Inflammatory macrophage (primary cell): ENCODE results near the gene ARHGAP11B.
"Not testable (repeated sequence)": the region's sequence is repeated elsewhere in the genome, so short reads cannot be mapped to it uniquely, and the experiment has no call there.

ENCODE experiments used
- DNase-seq, 2 donors: peaks; one replicate each; pipeline ENCODE4 v3.0.0-alpha.2; 2020 to 2022
- total RNA-seq, 18 experiments: gene quantifications; one replicate each; lab custom pipeline; 2026; ENCODE audit warnings: mixed read lengths in 6 of 18, inconsistent platforms in 2 of 18; lab: John Stamatoyannopoulos, UW

The ARHGAP11B gene
- total RNA-seq: 0.59 to 3.3 (median 1.5) reads per million in 18 experiments

DNA sequence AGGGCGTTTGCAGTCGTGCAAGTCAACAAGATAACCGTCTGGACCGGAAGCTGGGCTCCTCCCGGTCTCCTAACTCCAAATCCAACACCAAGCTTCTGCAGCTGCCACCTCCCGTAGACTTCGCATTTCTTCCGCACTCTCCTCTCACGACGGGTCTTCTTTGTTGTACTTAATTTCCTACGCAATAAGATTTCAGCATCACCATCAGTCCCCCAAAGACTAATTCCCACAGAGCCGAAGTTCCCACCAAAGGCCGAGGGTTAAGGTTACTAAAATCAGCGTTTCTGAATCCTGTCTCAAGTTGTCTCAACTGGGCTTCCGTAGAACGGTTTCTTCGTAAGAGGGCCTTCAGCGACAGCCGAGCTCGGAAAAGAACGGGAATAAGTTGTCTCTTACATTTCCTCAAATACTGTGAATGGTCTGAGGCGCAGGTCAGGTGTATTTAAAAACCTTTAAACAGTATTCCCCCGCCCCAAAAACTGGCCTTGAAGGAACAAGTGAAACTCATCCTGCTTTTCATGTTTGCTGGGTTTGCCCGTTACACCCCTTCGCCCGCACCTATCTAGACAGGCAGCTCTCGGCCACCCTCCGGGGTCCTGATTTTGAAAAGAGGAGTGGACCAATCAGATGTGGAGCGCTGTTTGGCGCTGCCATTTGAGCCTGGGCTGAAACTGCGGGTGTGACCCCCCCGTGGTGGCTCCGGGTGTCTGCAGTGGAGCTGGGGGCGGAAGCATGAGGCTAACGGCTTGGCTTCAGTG is at the start of gene ARHGAP11B:
Gene ARHGAP11B, plus strand, starts transcription at position 693 of the 758 bp plus-strand sequence.
- DNase-seq: peak; percentile 96 to 97

DNA sequence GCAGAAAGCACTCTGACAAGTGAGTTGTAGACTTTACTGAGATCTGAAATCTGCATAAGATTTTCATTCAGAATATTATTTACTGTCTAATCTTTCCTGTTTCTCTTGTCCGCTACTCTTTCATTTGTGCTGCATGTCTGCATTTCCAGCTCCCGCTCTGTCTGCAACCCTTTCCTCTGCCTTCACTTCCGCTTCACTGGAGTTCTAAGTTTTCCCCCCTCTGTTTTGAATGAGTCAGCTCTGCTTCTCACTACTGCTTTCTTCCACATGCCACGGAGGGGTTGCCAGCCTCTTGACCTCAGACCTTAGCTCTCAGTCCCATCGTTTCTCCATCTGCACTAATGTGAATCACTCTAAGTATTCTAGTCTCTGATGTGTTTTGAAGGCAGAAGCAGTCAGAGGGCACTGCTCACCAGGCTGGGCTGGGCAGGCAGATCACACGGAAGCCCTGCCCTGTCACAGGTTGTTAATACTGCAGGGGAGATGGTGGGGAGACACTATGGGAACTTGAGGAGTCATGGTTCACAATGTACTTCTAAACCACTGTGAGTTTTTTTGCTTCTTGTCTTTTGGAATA is 46.4 kb upstream of the ARHGAP11B start:
- not testable (repeated sequence) for DNase-seq

DNA sequence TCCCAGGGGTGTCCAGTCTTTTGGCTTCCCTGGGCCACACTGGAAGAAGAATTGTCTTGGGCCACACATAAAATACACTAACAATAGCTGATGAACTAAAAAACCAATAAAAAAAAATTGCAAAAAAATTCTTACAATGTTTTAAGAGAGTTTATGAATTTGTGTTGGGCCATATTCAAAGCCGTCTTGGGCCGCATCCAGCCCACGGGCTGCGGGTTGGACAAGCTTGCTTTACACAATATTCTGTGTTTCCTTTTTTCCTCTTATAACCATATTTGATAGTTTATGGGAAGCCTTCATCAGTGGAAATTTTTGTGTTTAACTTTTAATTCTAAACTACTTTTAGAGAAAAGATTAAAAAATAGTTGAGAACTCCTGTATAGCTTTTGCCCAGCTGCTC is 45.2 kb upstream of the ARHGAP11B start:
- DNase-seq: not testable (repeated sequence)

DNA sequence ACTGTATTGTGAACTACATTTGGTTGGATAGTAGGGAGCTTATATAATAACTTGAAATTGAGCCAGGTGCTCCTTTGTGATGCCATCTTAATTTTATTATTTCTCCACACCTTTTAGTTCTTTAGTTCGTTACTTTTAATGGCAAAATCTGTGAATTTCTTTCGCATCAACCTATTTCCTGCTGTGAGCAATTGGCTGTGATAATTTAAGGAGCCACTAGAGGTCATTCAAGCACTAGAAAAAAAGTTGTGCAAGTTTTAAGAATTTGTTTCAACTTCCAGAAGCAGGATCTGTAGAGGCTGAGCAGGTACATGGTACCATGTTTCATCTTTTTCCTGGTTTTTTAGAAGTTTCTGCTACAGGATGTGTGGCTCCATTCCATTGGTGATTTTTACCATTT is 27.0 kb upstream of the ARHGAP11B start:
- not testable (repeated sequence) for DNase-seq

DNA sequence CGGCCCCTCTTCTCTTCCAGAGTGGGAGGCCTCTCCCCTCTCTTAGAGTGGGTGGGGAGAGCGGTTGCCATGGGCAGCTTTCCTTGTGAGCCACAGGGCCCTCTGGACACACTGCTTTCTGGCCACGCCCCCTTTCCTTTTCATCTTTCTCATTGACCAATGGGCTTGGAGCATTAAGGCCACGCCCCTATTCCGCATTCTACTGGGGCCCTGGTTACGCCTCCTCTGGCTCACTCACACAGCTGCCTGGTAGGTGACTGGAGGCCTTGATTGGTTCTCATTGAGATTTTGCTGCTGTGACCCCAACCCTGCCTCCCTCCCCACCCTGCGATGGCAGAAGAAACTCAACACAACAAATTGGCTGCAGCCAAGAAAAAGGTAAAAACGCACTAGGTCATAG is 22.1 kb upstream of the ARHGAP11B start, which contains the start of gene GOLGA8H:
Gene GOLGA8H, plus strand, starts transcription at position 233 of the 400 bp plus-strand sequence. Its CDS starts 98 bp downstream, at position 331.
- DNase-seq: not testable (repeated sequence)

DNA sequence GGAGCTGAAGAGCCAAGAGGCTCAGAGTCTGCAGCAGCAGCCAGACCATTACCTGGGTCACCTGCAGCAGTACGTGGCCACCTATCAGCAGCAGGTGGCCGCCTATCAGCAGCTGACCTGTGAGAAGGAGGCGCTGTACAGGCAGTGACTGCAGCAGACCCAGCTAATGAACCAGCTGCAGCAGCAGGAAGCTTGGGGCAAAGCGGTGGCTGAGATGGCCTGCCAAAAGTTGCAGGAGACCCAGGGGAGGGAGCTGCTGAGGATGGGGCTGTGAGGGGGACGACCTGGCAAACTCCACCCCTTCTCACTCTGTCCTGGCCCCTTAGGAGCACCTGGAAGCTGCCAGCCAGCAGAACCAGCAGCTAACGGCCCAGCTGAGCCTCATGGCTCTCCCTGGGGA is 13.7 kb upstream of the ARHGAP11B start:
- DNase-seq: not testable (repeated sequence)

DNA sequence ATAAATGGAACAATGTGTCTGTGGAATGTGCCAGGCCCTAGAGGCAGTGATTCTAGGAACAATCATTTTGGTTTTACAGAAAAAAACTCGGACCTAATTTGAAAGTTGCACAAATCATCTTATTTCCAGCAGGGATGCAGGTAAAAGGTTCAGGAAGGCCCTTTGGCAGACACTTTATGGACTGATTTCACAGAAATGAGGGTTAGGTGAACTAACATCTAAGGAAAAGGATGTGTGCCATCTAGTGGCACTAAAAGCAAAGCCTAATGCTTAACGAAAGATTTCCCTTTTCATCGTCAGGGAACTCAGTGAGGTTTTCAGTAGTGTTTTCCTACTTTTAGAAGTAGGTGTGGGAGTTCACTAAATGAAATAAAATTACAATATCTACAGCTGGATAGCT is 4.6 kb upstream of the ARHGAP11B start:
- peak in 1 of 2 donors; percentile 4 for DNase-seq

DNA sequence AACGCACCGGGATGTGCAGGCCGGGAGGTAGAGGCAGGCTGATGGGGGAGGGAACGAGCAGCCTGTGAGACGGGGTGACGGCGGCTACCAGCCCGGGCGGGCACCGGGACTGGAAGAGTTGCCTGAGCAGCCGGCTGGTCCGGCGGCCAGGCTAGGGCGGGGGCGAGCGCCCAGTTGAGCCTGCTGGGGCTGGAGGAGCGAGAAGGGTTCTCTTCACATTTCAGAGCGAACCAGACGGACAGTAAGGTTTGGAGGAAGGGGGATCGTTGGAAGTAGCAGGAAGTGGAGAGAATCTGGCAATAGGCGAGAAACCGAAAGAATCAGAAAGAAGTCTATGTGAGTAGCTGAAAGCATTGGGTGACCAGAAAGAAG is 252 bp downstream of the ARHGAP11B start:
- peak; percentile 3 to 4 for DNase-seq

DNA sequence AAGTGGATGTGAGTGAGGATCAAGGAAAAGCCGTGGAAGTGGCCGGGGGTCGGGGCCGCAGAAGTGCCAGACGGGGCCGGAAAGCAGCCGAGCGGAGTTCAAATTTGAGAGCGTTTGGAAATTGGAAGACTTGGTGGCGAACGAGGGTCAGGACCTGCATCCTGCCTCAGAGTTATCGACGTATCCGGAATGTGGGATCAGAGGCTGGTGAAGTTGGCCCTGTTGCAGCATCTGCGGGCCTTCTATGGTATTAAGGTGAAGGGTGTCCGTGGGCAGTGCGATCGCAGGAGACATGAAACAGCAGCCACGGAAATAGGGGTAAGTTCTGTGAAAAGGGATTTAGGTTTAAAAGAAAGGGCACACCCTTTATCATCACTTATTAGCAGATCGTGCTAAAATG is 704 bp downstream of the ARHGAP11B start:
- DNase-seq: not testable (repeated sequence)

DNA sequence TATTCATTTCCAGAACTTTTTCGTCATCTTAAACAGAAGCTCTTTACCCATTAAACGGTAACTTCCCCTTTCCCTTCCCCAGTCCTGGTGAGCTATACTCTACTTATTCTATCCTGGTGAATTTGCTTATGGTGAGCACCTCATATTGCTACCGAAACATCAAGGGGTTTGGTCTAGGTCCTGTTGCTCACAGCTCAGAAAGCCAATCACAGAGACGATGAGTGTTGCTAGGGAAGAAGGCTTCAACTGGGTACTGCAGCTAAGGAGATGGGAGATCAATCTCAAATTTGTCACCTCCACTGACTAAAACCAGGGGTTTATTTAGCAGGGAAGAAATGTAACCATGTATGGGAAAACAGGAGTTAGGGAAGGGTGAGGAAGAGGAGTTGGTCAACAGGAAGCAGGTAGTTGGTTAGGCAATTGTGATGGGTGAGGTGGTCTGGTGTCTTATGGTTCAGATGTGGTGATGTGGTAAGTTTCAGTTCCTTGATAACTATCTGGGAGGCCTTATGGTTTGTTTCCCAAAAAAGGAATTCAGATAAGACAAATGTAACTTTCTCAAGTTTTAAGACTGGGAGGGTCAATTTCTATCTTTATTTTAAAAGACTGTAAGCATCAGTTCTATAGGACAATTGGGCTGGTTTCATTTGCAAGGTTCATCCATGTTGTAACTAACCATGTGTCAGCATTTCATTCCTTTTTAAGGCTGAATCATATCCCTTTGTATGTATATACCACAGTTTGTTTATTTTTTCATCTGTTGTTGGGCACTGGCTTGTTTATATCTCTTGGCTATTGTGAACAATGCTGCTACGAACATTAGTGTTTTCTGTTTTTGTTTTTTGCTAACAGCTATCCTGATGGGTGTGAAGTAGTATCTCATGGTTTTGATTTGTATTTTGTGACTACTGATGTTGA is 24.3 kb downstream of the ARHGAP11B start:
- DNase-seq: peak; percentile 11 to 29

DNA sequence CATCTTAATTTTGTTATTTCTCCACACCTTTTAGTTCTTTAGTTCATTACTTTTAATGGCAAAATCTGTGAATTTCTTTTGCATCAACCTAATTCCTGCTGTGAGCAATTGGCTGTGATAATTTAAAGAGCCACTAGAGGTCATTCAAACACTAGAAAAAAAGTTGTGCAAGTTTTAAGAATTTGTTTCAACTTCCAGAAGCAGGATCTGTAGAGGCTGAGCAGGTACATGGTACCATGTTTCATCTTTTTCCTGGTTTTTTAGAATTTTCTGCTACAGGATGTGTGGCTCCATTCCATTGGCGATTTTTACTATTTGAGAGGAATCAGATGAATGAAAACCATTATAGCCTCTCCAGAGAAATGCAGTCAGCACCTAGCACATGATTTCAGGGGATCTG is 35.2 kb downstream of the ARHGAP11B start:
- peak in 1 of 2 donors; percentile 21 for DNase-seq

DNA sequence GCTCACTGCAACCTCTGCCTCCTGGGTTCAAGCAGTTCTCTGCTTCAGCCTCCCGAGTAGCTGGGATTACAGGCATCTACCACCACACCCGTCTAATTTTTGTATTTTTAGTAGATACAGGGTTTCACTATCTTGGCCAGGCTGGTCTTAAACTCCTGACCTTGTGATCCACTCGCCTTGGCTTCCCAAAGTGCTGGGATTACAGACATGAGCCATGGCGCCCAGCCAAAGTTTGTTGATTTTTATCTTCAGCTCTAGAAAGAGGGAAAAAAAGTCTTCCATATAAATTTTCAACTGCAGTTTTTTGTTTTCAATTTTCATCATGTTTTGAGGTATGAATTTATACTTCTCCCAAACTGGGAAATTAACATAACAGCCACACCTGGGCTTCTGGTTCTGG is 43.7 kb downstream of the ARHGAP11B start:
- DNase-seq: not testable (repeated sequence)

DNA sequence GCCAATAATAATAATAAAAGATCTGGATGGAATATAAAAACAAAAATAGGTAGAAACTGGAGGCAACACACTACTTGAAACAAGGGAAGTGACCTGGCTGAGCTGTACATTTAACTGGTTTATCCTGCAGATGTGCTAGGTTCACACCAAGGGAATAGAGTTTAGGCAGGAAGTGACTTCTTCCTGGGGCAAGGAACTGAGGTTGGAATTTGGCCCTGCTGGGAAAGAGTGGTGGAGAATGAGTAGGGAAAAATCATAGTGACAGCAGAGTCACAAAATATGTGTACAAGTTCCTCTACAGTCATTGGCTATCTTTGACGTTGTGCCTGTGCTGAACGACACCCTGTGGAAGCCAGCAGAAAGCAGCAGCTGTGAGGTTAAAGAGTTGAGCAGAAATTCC is 44.1 kb downstream of the ARHGAP11B start:
- no peak for DNase-seq

DNA sequence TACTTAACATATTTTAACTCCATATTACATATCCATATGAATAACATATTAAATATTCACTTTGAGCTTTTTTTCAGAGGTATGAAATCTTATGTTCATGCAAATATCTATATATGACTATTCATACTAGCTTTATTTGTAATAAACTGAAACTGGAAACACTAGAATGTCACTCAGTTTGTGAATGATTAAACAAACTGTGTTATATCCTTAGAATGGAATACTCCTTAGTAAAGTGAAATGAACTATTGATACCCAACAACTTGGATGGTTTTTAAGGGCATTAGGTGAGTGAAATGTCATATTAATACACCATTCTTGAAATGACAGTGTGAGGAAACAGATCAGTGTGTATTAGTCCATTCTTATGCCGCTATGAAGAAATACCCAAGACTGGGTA is 45.4 kb downstream of the ARHGAP11B start:
- no peak for DNase-seq

DNA sequence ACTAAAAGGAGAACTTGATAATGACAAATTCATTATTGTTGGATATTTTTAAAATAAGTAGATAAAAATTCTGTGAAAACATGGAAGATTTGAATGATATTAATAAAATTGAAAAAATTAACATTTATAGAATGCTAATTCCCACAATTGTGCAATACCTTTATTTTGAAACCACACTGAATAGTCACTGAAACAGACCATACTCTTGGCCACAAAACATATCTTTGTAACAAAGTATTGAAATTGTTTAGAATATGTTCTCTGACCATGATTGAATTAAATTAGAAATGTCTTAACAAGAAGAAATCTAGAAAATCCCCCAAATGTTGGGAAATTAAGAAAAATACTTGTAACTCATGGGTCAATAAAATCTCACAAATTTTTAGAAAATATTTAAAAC is 49.2 kb downstream of the ARHGAP11B start:
- no peak for DNase-seq

DNA sequence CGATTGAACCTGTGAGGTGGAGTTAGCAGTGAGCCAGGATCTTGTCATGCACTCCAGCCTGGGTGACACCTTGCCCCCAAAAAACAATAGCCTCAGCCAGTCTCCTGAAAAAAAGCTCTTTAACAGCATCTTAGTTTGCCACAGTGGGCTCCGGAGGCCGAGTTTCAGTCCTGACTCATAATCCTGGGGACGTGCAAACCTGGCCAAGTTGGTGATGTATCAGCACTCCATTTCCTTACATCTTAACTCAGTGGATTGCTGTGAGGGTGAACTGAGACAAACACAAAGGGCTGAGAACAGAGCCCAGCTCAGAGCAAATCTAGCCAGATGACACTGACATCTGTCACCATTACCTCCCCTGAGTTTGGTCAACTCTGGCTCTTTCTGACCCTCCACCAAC is 50.0 kb downstream of the ARHGAP11B start:
- not testable (repeated sequence) for DNase-seq

DNA sequence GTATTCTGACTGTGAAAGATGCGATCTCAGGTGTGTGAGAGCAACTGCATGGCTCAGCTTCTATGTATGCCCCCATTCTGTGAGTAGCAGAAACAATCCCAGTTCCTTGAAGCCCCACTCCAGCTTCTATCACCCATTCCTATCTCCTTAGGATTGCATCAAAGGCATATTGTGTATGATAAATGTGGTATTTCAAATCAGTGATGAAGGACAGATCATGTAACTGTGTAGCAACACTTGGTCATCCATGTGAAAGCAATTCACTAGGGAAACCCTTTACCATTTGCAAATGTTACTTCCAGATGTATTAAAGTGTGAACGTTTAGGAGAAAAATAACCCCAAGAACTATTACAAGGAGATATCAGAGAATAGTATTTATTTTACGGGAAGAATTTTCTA is 55.1 kb downstream of the ARHGAP11B start:
- DNase-seq: not testable (repeated sequence)

DNA sequence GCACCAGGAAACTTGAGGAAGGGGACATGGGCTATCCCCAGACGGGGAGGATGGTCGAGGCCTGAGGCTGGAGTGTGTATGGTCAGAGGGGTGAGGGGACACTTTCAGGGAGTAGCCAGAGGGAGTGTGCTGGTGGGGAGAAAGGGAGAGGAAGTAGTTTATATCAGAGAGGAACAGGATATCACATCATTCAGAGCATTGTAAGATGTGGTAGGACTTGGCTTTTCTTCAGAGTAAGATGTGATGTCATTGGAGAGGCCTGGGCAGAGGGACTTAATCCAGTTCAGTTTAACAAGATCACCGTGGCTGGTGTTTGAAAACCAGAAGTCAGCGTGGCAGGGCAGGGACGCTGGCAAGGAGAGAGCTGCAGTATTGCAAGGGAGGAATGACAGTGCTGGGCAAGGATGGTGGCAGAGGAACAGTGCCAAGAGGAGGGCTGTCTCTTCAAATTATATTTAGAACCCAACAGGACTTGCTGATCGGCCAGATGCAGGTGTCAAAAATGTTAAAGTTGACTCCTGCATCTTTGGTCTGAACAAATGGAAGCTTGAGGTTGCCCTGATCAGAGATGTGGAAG is 59.9 kb downstream of the ARHGAP11B start:
- DNase-seq: peak in 1 of 2 donors; percentile 6

DNA sequence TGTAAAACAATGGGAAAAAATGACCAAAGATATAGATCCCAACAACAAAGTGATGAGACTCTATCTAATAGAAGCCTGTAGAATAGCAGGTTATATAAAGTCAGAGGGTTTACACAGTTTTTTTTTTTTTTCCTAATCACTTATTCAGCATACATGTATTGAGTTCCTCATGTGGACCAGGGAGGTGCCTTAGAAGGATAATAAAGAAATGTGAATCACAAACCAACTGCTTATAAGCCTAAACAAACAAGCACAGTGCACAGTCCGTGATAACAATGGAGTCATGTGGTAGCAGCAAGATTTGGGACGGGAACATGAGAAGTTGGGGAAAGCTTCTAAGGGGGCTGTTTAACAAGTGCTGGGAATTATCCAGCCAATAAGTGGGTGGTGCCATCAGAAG is 60.7 kb downstream of the ARHGAP11B start:
- not testable (repeated sequence) for DNase-seq
